ENCODE results near the gene PSMA7.

GRCh38 chr20:62129731-62130531, 13.3 kb downstream of the PSMA7 start:
- TF ChIP-seq CTCF (IDR thresholded peaks at IDR 0.05) = no peak
- no peak for TF ChIP-seq POLR2A (IDR thresholded peaks at IDR 0.05)
